GM19239 (cell line): ENCODE measurements around the gene CREBBP.

Experiments used
- DNase-seq: peaks from one replicate; pipeline ENCODE4 v3.0.0; 2011; ENCODE audit warnings: low spot score; ENCODE audit not compliant: insufficient read length
- FAIRE-seq: peaks from 2 replicates; lab custom pipeline; 2011; peaks lifted over from hg19 to GRCh38; lab: Jason Lieb, UNC

CREBBP gene

GRCh38 chr16:3857189-3858043 is 23.1 kb downstream of the CREBBP start:
- DNase-seq: no peak
- FAIRE-seq: peak; percentile 59

DNA sequence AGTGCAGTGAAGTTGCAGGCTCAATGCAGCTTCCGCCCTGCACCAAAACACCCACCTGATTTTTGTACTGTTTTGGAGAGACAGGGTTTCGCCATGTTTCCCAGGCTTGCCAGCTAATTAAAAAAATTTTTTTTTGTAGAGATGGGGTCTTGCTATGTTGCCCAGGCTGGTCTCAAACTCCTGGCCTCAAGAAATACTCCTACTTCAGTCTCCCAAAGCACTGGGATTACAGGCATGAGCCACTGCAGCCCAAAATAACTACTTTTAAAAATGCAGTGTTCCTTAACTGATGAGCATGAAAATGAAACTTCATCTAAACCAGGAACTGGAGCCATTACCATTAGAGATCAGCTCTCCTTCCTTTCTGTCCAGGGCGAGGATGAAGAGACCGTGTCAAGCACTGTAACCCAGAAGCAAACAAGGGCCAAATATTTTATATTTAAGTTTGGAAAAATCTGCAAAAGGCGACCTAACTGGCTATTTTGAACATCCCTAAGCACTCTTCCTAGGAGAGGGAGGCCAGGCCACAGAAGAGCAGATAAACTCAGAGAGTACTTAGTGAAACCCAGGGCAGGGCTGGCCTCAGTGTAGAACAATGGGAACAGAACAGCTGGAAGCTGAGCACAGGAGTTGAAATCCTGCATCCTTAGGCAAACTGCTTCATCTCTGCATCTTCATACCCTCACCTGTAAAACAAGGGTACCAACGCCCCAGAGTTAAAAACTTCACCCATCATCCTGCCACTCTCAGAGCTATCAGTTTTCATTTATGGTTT is 24.0 kb downstream of the CREBBP start:
- peak; percentile 81 for FAIRE-seq
- DNase-seq: no peak

DNA sequence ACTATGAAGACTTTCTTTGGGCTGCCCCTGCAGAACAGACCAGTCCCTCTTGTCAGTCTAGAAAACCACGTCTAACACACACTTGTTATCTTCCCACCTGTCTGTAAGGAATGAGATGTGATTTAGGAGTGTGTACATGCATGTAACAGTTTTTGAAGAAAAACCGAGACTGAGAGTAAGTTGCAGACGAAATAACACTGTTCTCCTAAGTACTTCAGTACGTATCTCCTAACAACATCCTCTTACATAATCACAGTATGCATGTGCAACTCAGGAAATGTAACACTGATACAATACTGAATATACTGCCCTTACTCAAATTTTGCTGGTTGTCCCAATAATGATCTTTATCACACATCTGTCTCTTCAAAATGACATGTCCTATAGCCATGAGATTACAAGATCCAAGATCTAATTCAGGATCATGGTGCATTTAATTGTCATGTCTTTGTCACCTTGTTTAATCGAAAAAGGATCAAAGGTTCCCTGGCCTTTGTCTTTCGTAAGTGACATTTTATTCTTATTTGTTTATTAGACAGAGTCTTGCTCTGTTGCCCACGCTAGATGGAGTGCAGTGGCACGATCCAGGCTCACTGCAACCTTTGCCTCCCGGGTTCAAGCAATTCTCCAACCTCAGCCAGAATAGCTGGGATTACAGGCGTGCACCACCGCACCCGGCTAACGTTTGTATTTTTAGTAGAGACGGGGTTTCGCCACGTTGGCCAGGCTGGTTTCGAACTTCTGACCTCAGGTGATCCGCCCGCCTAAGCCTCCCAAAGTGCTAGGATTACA is 25.6 kb downstream of the CREBBP start:
- DNase-seq (no peak), FAIRE-seq (no peak)

- no peak for FAIRE-seq
- no peak for DNase-seq
Observed at GRCh38 chr16:3850544-3850899, 30.0 kb downstream of the CREBBP start.

GRCh38 chr16:3849751-3850543 is 30.6 kb downstream of the CREBBP start:
- DNase-seq: no peak
- FAIRE-seq: no peak

DNA sequence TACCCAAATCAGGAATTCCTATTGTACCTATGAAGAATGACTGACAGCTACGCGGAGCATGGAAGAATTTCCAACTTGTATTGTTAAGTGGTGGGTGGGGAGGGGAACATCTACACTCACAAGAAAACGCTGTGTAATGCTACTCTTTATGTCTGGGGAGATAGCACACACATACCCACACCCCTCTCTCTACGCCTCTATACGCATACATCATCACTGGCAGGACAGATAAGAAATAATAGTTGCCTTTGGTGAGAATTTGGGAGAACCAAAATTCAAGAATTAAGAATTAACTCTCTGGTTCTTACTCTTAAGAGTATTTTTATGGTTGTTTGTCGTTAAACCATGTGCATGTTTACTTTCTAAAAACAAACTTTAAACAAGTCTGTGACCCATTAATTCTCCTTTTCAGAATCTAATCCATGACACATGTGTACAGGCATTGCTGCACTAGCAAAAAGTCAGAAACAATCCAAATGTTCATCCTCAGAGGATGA is 33.9 kb downstream of the CREBBP start:
- no peak for FAIRE-seq
- no peak for DNase-seq

- FAIRE-seq (no peak), DNase-seq (no peak)
Observed at GRCh38 chr16:3846087-3846486, 34.4 kb downstream of the CREBBP start.

DNA sequence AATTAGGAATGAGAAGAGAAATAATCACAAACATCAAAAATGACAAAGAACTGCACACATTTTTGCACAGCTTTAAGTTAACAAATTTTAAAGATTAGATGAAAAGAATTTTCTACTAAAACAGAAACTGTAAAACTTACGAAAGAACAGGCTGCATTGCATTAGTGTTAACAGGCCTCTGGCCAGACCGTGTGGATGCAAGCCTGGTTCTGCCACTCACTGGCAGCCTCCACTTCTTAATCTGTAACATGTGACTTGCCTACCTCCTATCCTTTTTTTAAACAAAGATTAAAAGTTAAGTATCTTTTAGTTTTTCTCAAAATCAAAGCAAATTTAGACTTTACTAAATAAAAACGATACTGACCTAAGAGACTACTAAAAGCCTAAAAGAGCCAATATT is 37.5 kb downstream of the CREBBP start:
- FAIRE-seq (no peak), DNase-seq (no peak)

- FAIRE-seq: peak; percentile 79
- DNase-seq: peak; percentile 26
Observed at GRCh38 chr16:3841729-3842508, 38.6 kb downstream of the CREBBP start.

DNA sequence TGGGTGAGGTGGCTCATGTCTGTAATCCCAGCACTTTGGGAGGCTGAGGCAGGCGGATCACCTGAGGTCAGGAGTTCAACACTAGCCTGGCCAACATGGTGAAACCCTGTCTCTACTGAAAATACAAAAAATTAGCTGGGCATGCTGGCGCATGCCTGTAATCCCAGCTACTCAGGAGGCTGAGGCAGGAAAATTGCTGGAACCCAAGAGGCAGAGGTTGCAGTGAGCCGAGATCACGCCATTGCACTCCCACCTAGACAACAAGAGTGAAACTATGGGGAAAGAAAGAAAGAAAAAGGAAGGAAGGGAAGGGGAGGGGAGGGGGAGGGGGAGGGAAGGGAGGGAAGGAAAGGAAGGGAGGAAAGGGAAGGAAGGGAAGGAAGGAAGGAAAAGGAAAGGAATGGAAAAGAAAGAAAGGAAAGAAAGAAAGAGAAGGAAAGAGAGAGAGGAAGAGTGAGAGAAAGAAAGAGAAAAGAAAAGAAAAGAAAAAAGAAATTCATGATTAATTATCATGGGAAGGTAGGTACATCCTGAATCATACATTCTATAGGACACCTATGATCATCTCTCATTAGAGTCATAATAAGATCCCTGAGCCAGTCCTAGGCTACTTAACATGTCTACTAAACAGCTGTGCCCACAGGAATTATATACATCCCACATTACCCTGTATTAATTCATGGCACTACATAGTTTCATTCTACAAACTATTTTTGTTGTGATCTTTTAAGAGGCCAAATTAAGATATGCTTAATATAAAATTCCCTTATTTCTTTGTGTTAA is 40.9 kb downstream of the CREBBP start:
- DNase-seq (no peak), FAIRE-seq (no peak)

DNA sequence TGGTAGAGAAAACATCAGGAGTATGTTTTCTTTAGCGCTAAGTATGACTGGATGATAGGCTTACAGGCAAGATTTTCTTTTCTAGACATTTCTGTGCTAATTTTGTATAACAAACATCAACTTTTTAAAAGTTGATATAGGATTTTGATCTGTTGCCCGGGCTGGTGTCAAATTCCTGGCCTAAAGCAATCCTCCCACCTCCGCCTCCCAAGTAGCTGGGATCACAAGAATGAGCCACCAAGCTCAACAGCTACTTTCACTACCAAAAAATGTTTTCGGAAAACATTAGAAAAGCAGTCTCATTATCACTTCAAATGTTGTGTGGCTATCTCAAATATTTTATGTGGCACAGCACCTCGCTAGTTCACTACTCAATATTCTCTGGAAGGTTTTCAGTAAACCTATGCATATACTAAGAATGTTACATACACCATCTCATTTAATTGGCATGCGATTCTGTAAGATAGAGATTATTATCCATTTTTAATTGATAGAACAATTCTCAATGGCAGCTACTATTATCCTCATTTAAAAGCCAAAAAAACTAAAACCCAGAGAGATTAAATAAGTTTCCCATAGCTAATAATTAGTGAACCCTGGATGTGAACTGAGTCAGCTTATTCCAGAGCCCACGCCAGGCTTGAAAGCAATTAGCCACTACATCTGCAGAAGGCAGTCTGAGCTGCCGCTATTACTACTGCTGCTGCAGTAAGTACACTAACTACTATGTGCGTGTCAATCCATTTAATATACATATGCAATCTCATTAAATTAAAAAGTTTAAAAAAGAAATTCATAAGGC is 41.7 kb downstream of the CREBBP start:
- no peak for DNase-seq
- no peak for FAIRE-seq

- DNase-seq: no peak
- no peak for FAIRE-seq
Observed at GRCh38 chr16:3837851-3838586, 42.5 kb downstream of the CREBBP start.

- FAIRE-seq: no peak
- DNase-seq: no peak
Observed at GRCh38 chr16:3836641-3837040, 43.9 kb downstream of the CREBBP start.

GRCh38 chr16:3835089-3835602 is 45.4 kb downstream of the CREBBP start:
- no peak for DNase-seq
- no peak for FAIRE-seq

DNA sequence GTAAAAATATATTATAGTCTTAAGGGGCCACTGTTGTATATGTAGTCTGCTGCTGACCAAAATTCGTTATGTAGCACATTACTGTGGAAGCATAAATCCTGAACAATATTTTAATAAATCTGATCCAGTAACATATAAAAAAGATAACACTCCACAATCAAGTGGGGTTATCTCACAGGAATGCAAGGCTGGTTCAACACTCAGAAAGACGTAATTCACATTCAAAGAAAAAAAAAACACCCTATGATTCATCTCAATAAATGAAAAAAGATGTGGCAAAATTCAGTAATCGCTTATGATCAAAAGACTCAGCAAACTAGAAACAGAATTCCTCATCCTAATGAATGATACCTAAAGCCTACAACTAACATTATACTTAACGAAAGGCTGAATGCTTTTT is 47.8 kb downstream of the CREBBP start:
- FAIRE-seq (no peak), DNase-seq (no peak)

DNA sequence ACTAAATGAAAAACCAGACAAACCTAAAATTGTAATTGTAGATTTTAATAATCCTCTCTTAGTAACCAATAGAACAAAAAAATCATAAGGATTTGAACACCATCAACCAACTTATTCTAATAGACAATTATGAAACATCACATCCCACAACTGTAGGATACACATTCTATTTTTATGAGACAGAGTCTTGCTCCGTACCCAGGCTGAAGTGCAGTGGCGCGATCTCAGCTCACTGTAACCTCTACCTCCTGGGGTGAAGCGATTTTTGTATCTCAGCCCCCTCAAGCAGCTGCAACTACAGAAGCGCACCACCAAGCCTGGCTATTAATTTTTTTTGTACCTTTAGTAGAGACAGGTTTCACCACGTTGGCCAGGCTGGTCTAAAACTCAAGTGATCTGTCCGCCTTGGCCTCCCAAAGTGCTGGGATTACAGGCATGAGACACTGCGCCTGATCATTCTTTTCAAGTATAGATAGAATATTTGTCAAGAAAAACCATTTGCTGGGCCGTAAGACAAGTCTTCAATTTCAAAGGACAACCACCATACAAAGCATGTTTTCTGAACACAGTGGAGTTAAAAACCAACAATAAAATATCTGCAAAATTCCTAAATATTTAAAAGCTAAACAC is 49.8 kb downstream of the CREBBP start:
- FAIRE-seq (no peak), DNase-seq (no peak)
